GM12891 (cell line): ENCODE data around the gene MRTFB.

ENCODE experiments used
- POLR2A ChIP-seq: IDR thresholded peaks from 2 replicates; pipeline ENCODE4 v1.6.1; 2011; ENCODE audit warnings: low read depth, low read length, control low read depth
- POLR2AphosphoS5 ChIP-seq: IDR thresholded peaks from 2 replicates; pipeline ENCODE4 v1.6.1; 2011; ENCODE audit warnings: low read depth, low read length, control low read depth
- SPI1 ChIP-seq: IDR thresholded peaks from 2 replicates; pipeline ENCODE4 v1.6.1; 2011; ENCODE audit warnings: low read depth, low read length, control low read depth
- TAF1 ChIP-seq: IDR thresholded peaks from 2 replicates; pipeline ENCODE4 v1.6.1; 2011; ENCODE audit warnings: low read depth, low read length, control low read depth

GRCh38 chr16:14129502-14129901 is 58.4 kb downstream of the MRTFB start:
- TF ChIP-seq POLR2A (no peak), POLR2AphosphoS5 (no peak), TAF1 (no peak), SPI1 (no peak)
